Prostate gland (tissue), 2 donors: ENCODE measurements around the gene SPNS3. TPM values are rescaled to one million over a fixed set of nuclear protein-coding genes. Genes with fewer than 3 reads are reported as not detected.

ENCODE experiments used
- DNase-seq: peaks from one replicate; pipeline ENCODE4 v3.0.0-alpha.2; 2019; ENCODE audit warnings: low spot score
- H3K27ac ChIP-seq, 2 donors: fragments of 200-600 bp; sonication (generic); 2 replicates each; pipeline ENCODE4 v1.5.1; 2017 to 2019
- H3K27me3 ChIP-seq: fragments of 200-600 bp; sonication (generic); replicated peaks from 2 replicates; pipeline ENCODE4 v1.5.1; 2019; ENCODE audit not compliant: insufficient read depth
- H3K36me3 ChIP-seq, 2 donors: fragments of 200-600 bp; sonication (generic); 1 replicate in 1 of 2; 2 replicates in 1 of 2; pipeline versions ENCODE4 v1.5.1 to v1.8.1; 2017 to 2019
- H3K4me1 ChIP-seq: fragments of 200-600 bp; sonication (generic); replicated peaks from 2 replicates; pipeline ENCODE4 v1.5.1; 2019
- H3K4me3 ChIP-seq, 2 donors: fragments of 200-600 bp; sonication (generic); 2 replicates each; pipeline ENCODE4 v1.5.1; 2017 to 2019
- H3K9me3 ChIP-seq: fragments of 200-600 bp; sonication (generic); 2 replicates; pipeline ENCODE4 v1.5.1; 2017
- CTCF ChIP-seq, 4 experiments: fragments of 200-600 bp in 2 of 4; fragments of 450-650 bp in 2 of 4; sonication (generic) in 2 of 4; IDR thresholded peaks; 1 replicate in 3 of 4; 2 replicates in 1 of 4; pipeline ENCODE4 v1.5.1; 2016 to 2019; ENCODE audit warnings: antibody characterized with exemption in 4 of 4, mild to moderate bottlenecking in 2 of 4, moderate library complexity in 2 of 4
- POLR2A ChIP-seq: fragments of 450-650 bp; IDR thresholded peaks from one replicate; pipeline ENCODE4 v1.6.1; 2016; ENCODE audit warnings: antibody characterized with exemption, mild to moderate bottlenecking
- POLR2AphosphoS5 ChIP-seq: sonication (generic); formaldehyde crosslinking; IDR thresholded peaks from one replicate; pipeline ENCODE4 v1.6.1; 2017; ENCODE audit warnings: antibody characterized with exemption
- WGBS: methylation state at CpG from one replicate; pipeline ENCODE4 v1.1.5; 2018; 5-methylcytosine and 5-hydroxymethylcytosine counted together
- intact Hi-C: fragments of 100-400 bp; cut with DNase I; formaldehyde crosslinking; loops from one replicate; pipeline ENCODE4 v1.14.2; 2022
- total RNA-seq, 2 donors: library from RNA; depleted of rRNA; stranded (reverse); fragments of >200 nt; gene quantifications; one replicate each; pipeline ENCODE4 v1.1.0, GENCODE V29; 2016

SPNS3 gene
- total RNA-seq, 2 donors from 2014 or later: 0.50 TPM; not detected in 1

GRCh38 chr17:4474093-4474492, 40.4 kb downstream of the SPNS3 start:
- H3K4me1 ChIP-seq: no peaks in the 10 kb centered on the region
- H3K9me3 ChIP-seq: no peaks in the 10 kb centered on the region
- peaks cover 3% of the 10 kb centered on the region for H3K27me3 ChIP-seq
- TF ChIP-seq CTCF (IDR thresholded peaks at IDR 0.05) (no peak), POLR2A (no peak), POLR2AphosphoS5 (no peak)
- 91% methylated on average over 13 of the region's 13 CpGs for WGBS
- intact Hi-C loops: no loop called here
- H3K4me3 ChIP-seq: no peak overlapping the region
- DNase-seq: no peak
- H3K27ac ChIP-seq: no peak overlapping the region
- H3K36me3 ChIP-seq: no peaks in the 10 kb centered on the region

- 74% methylated on average over 9 of the region's 9 CpGs for WGBS
- Histone ChIP-seq H3K4me3 (no peak overlapping the region), H3K9me3 (no peaks in the 10 kb centered on the region), H3K36me3 (no peaks in the 10 kb centered on the region), H3K27me3 (peaks cover 3% of the 10 kb centered on the region), H3K27ac (no peak overlapping the region), H3K4me1 (no peaks in the 10 kb centered on the region)
- TF ChIP-seq POLR2AphosphoS5: no peak
- no peak for TF ChIP-seq CTCF (IDR thresholded peaks at IDR 0.05)
- TF ChIP-seq POLR2A: no peak
- no peak for DNase-seq
- intact Hi-C loops: no loop called here
Observed at GRCh38 chr17:4475001-4475400, 41.3 kb downstream of the SPNS3 start.

- Histone ChIP-seq H3K4me1 (no peaks in the 10 kb centered on the region), H3K9me3 (no peaks in the 10 kb centered on the region), H3K27ac (no peak overlapping the region), H3K36me3 (no peaks in the 10 kb centered on the region), H3K4me3 (no peak overlapping the region), H3K27me3 (peaks cover 3% of the 10 kb centered on the region)
- intact Hi-C loops: no loop called here
- TF ChIP-seq POLR2A: no peak
- no peak for DNase-seq
- 70% methylated on average over 7 of the region's 7 CpGs for WGBS
Observed at GRCh38 chr17:4475463-4475862, 41.7 kb downstream of the SPNS3 start.

- WGBS: 50% methylated on average over 11 of the region's 14 CpGs
- intact Hi-C loops: no loop called here
- H3K4me3 ChIP-seq: no peak overlapping the region
- no peak for TF ChIP-seq POLR2A
- H3K4me1 ChIP-seq: no peaks in the 10 kb centered on the region
- peaks cover 3% of the 10 kb centered on the region for H3K27me3 ChIP-seq
- H3K36me3 ChIP-seq: no peaks in the 10 kb centered on the region
- no peak overlapping the region for H3K27ac ChIP-seq
- DNase-seq: no peak
- no peaks in the 10 kb centered on the region for H3K9me3 ChIP-seq
Observed at GRCh38 chr17:4476017-4476416, 42.3 kb downstream of the SPNS3 start.

- Histone ChIP-seq H3K27me3 (peaks cover 3% of the 10 kb centered on the region), H3K4me1 (no peaks in the 10 kb centered on the region), H3K36me3 (no peaks in the 10 kb centered on the region), H3K9me3 (no peaks in the 10 kb centered on the region), H3K27ac (no peak overlapping the region), H3K4me3 (no peak overlapping the region)
- WGBS: 73% methylated on average over 18 of the region's 19 CpGs
- intact Hi-C loops: no loop called here
- TF ChIP-seq CTCF (IDR thresholded peaks at IDR 0.05) (no peak), POLR2A (no peak), POLR2AphosphoS5 (no peak)
- DNase-seq: peak; percentile 31
Observed at GRCh38 chr17:4476511-4477070, 42.9 kb downstream of the SPNS3 start.

- no peak for DNase-seq
- H3K4me1 ChIP-seq: no peaks in the 10 kb centered on the region
- no peak overlapping the region for H3K4me3 ChIP-seq
- H3K36me3 ChIP-seq: no peaks in the 10 kb centered on the region
- H3K9me3 ChIP-seq: no peaks in the 10 kb centered on the region
- TF ChIP-seq POLR2A (no peak), CTCF (IDR thresholded peaks at IDR 0.05) (no peak), POLR2AphosphoS5 (no peak)
- H3K27me3 ChIP-seq: peaks cover 3% of the 10 kb centered on the region
- 81% methylated on average over 10 of the region's 10 CpGs for WGBS
- no peak overlapping the region for H3K27ac ChIP-seq
- intact Hi-C loops: no loop called here
Observed at GRCh38 chr17:4477255-4477791, 43.6 kb downstream of the SPNS3 start.
